ENCODE data around the gene LHX4. TPM values are rescaled to one million over a fixed set of nuclear protein-coding genes. Genes with fewer than 3 reads are reported as not detected.

Gene LHX4
- total and polyA plus RNA-seq, 2 of the 13 experiments (the other 11 are each of a cell fraction or from before 2014, with no cell fraction given) = 0.03 to 0.07 TPM

GRCh38 chr1:180280617-180281016, 50.6 kb downstream of the LHX4 start (continued):
- TF ChIP-seq ELK4 (CRISPR knock-in tag; IDR thresholded peaks at IDR 0.05; ENCODE audit: borderline replicate concordance) = no peak
- no peak for TF ChIP-seq NR2F6 (IDR thresholded peaks at IDR 0.05)
- TF ChIP-seq NR2F6 (CRISPR knock-in tag; IDR thresholded peaks at IDR 0.05) = no peak
- TF ChIP-seq, protein P1, sequence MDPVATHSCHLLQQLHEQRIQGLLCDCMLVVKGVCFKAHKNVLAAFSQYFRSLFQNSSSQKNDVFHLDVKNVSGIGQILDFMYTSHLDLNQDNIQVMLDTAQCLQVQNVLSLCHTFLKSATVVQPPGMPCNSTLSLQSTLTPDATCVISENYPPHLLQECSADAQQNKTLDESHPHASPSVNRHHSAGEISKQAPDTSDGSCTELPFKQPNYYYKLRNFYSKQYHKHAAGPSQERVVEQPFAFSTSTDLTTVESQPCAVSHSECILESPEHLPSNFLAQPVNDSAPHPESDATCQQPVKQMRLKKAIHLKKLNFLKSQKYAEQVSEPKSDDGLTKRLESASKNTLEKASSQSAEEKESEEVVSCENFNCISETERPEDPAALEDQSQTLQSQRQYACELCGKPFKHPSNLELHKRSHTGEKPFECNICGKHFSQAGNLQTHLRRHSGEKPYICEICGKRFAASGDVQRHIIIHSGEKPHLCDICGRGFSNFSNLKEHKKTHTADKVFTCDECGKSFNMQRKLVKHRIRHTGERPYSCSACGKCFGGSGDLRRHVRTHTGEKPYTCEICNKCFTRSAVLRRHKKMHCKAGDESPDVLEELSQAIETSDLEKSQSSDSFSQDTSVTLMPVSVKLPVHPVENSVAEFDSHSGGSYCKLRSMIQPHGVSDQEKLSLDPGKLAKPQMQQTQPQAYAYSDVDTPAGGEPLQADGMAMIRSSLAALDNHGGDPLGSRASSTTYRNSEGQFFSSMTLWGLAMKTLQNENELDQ (CRISPR knock-in tag; IDR thresholded peaks at IDR 0.05; ENCODE audit: borderline replicate concordance) = no peak
- no peak for TF ChIP-seq ZNF230 (CRISPR knock-in tag; IDR thresholded peaks at IDR 0.05)

GRCh38 chr1:180281490-180281889, 51.4 kb downstream of the LHX4 start:
- in situ Hi-C loops (cut with HindIII; ENCODE audit: extremely low pct_ligation_motif_present, low pct_unique_long_range_greater_than_20kb) = no loop called here
- no peak for ATAC-seq
- BruUV-seq (replicated peaks) = no TSS peak

More at GRCh38 chr1:180281490-180281889, 51.4 kb downstream of the LHX4 start:
- ChIA-PET CTCF (ENCODE audit: low intra/inter-chr PET ratio, low total read pairs) (no interaction called here), POLR2A (no interaction called here)
- Histone ChIP-seq H3K4me3 (replicated peaks in 1 of 3; ENCODE audit: insufficient read depth in 1 of 3, low read depth in 2 of 3, low read length in 3 of 3) (no peak overlapping the region), H3K27me3 (ENCODE audit: control insufficient read depth in 1 of 2, insufficient read depth in 2 of 2, low read length in 2 of 2) (no peaks in the 10 kb centered on the region), H4K20me1 (ENCODE audit: insufficient read depth, low read length) (no peaks in the 10 kb centered on the region), H3K79me2 (ENCODE audit: insufficient read depth, low read length) (no peaks in the 10 kb centered on the region), H3K9me3 (ENCODE audit: low read length) (no peaks in the 10 kb centered on the region), H3K4me2 (ENCODE audit: low read depth, low read length) (no peak overlapping the region), H3K27ac (ENCODE audit: extremely low read length, insufficient read depth, low read length) (no peak overlapping the region), H3K4me1 (ENCODE audit: insufficient read depth, low read length) (no peaks in the 10 kb centered on the region), H3K9ac (ENCODE audit: insufficient read depth, low read depth, low read length) (no peak overlapping the region), H3K36me3 (replicated peaks in 1 of 2; ENCODE audit: control insufficient read depth in 1 of 2, insufficient read depth in 2 of 2, low read length in 2 of 2) (peaks cover 1 to 22% of the 10 kb centered on the region in 2 experiments; a peak in 4 of 5 replicates), H2AFZ (ENCODE audit: low read length) (no peak overlapping the region)
- WGBS (ENCODE audit: low lambda C conversion rate) = 86% methylated on average over 1 of the region's 1 CpG
- DNase-seq (ENCODE audit: low spot score) (no peak), FAIRE-seq (no peak)
- TF ChIP-seq ZNF605 (CRISPR knock-in tag; IDR thresholded peaks at IDR 0.05) (no peak), POGZ (CRISPR knock-in tag; IDR thresholded peaks at IDR 0.05) (no peak), CBX2 (IDR thresholded peaks at IDR 0.05; ENCODE audit: low read depth, low read length) (no peak), CBX2 (CRISPR knock-in tag; IDR thresholded peaks at IDR 0.05; ENCODE audit: low read depth) (no peak), ARHGAP35 (CRISPR knock-in tag; IDR thresholded peaks at IDR 0.05; ENCODE audit: borderline replicate concordance) (no peak), ZNF687 (CRISPR knock-in tag; IDR thresholded peaks at IDR 0.05) (no peak), RFXAP (CRISPR knock-in tag; IDR thresholded peaks at IDR 0.05; ENCODE audit: borderline replicate concordance) (no peak), MLXIP (CRISPR knock-in tag; IDR thresholded peaks at IDR 0.05; ENCODE audit: borderline replicate concordance) (no peak), HNRNPH1 (optimal IDR thresholded peaks at IDR 0.05; ENCODE audit: low read depth, low read length) (no peak)
- intact Hi-C loops (cut with micrococcal nuclease; ENCODE audit: unreplicated experiment) = no loop called here
